ENCODE data around the gene DCX. TPM values are rescaled to one million over a fixed set of nuclear protein-coding genes. Genes with fewer than 3 reads are reported as not detected.

The DCX gene
- polyA plus RNA-seq, 6 donors from 2014 or later = not detected

DNA sequence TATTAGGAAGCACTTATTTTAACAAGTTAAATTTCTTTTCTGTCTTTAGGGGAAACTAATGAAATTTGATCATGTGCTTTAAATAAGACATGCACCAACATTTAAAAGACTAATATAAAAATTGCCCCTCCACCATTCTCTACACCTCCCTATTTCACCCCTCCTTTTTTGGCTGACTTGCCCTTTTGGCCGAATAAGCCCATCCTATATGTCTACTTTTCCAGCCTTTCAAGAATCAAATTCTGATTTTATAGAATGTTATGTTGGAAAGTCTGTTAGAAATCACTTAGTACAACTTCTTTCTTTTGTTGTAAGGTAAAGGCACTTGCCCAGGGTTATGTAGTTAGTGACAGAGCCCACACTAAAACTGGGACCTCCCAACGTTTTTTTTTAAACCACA lies 143.5 kb downstream of the DCX start:
- Mint-ChIP-seq H3K36me3 (no peaks in the 10 kb centered on the region), H3K27ac (no peak overlapping the region), H3K9me3 (peaks cover 0 to 4% (median 0%) of the 10 kb centered on the region in 7 donors), H3K4me3 (no peak overlapping the region), H3K27me3 (no peaks in the 10 kb centered on the region), H3K4me1 (no peaks in the 10 kb centered on the region)
- DNase-seq (no peak), ATAC-seq (ENCODE audit: low read depth in 2 of 2) (no peak)

DNA sequence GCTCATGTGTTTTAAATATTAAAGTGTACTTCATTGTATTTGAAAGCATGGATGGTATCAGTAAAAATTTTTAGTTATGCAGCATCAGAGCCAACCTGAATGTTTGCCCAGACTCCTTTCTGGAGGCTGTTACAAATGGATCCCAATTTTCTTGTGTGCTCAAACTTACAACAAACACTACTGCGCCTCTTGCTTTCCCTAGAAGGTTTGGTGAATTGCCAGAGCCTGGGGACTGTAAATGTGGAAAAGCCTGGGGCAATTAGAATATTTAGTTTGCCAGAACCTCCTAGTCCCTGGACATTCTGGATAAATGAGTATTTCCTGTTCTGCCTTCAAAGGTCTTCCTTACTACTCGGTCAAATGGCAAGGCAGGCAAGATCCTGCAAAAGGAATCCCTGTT lies 146.5 kb downstream of the DCX start:
- ATAC-seq (ENCODE audit: low read depth in 2 of 2) (no peak), DNase-seq (no peak)
- Mint-ChIP-seq H3K4me1 (no peaks in the 10 kb centered on the region), H3K27ac (no peak overlapping the region), H3K4me3 (no peak overlapping the region), H3K27me3 (peaks cover 0 to 6% (median 0%) of the 10 kb centered on the region in 3 donors), H3K9me3 (peaks cover 0 to 5% (median 0%) of the 10 kb centered on the region in 7 donors), H3K36me3 (no peaks in the 10 kb centered on the region)

DNA sequence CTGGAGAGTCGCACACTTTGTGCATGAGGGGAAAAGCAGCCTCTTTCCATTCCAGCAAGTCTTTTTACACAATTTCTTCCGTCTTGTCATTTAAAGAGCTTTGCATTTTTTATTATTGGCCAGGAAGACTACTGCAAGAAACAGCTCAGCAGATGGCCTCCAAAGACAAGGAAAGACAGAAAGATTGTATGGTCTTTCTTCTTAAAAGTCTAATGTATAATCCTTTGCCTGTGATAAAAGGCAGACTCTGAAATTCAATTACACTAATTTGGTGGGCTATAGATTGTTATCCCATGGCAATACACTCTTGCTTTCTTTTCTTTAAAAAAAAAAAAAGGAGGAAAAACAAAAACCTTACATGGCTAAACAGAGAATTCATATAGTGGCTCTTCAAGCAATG lies 147.6 kb downstream of the DCX start:
- Mint-ChIP-seq H3K4me1 (no peaks in the 10 kb centered on the region), H3K27me3 (peaks cover 0 to 14% (median 0%) of the 10 kb centered on the region in 3 donors), H3K36me3 (no peaks in the 10 kb centered on the region), H3K4me3 (no peak overlapping the region), H3K9me3 (peaks cover 0 to 5% (median 0%) of the 10 kb centered on the region in 7 donors), H3K27ac (no peak overlapping the region)
- ATAC-seq (ENCODE audit: low read depth in 2 of 2) (no peak), DNase-seq (no peak)

DNA sequence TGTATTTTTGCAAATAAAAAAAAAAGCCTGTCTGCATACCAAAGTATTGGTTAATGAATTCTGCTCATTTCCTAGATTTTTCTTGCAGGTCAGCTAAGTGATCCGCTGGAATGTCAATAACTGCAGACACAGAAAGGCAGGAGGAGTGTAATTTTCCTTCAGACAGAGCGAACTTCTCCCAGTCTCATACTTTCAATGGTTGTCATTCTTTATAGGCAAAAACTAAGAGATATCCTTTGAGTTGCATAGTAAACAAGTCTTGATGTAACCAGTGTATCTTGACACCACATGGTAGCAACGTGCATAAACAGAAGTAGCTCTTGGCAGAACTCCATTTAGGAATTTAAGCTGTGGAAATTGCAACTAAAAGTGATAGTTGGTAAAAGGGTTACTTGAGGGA lies 149.9 kb downstream of the DCX start:
- Mint-ChIP-seq H3K36me3 (no peaks in the 10 kb centered on the region), H3K9me3 (peaks cover 0 to 5% (median 0%) of the 10 kb centered on the region in 7 donors), H3K27me3 (peaks cover 0 to 16% (median 0%) of the 10 kb centered on the region in 3 donors), H3K4me1 (no peaks in the 10 kb centered on the region), H3K27ac (no peak overlapping the region), H3K4me3 (no peak overlapping the region)
- DNase-seq (no peak), ATAC-seq (ENCODE audit: low read depth in 2 of 2) (no peak)

DNA sequence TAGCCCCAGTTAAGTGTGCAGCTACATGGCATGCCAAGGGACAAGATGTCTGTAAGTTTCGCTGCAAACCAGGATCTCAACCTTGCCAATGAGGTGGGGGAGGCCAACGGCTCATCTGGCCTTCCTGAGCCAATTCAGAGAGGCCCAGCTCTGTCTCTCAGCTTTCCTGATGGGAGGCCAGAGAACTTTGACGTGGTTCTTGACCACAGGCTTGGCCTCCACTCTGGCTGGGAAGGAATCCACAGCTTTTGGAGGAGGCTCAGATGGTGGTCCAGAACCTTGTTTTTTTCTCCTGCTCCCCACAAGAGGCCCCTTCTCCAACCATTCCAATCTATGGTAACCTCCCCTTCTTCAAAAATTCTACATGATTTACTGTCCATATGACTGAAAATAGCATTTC lies 151.5 kb downstream of the DCX start:
- ATAC-seq (ENCODE audit: low read depth in 2 of 2) (no peak), DNase-seq (no peak)
- no peak overlapping the region for H3K4me3 Mint-ChIP-seq
- H3K27ac Mint-ChIP-seq = no peak overlapping the region
- H3K36me3 Mint-ChIP-seq = no peaks in the 10 kb centered on the region
- peaks cover 0 to 16% (median 0%) of the 10 kb centered on the region in 3 donors for H3K27me3 Mint-ChIP-seq
- no peaks in the 10 kb centered on the region for H3K4me1 Mint-ChIP-seq
- peaks cover 0 to 5% (median 0%) of the 10 kb centered on the region in 7 donors for H3K9me3 Mint-ChIP-seq

DNA sequence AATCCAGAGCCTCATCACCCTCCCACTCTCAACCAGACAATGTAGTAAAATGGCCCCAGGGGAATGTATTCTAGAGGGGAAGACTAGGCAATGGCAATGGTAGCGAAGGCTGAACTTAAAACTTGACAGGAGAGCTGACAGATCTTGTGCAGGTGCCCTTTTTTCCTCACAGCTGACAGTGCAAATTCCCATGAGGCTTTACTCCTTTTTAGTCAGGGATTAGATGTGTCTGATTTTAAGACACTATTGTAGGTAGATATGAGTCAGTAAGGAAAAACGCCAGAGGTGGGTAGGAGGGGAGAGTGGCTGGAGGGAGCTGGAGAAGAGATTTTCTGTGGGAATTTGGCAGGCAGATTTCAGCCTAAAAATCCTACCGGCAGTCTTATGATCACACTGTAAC lies 152.4 kb downstream of the DCX start:
- Mint-ChIP-seq H3K27me3 (peaks cover 0 to 16% (median 0%) of the 10 kb centered on the region in 3 donors), H3K27ac (no peak overlapping the region), H3K4me1 (no peaks in the 10 kb centered on the region), H3K36me3 (no peaks in the 10 kb centered on the region), H3K4me3 (no peak overlapping the region), H3K9me3 (peaks cover 0 to 5% (median 0%) of the 10 kb centered on the region in 7 donors)
- ATAC-seq (ENCODE audit: low read depth in 2 of 2) = no peak
- DNase-seq = no peak

DNA sequence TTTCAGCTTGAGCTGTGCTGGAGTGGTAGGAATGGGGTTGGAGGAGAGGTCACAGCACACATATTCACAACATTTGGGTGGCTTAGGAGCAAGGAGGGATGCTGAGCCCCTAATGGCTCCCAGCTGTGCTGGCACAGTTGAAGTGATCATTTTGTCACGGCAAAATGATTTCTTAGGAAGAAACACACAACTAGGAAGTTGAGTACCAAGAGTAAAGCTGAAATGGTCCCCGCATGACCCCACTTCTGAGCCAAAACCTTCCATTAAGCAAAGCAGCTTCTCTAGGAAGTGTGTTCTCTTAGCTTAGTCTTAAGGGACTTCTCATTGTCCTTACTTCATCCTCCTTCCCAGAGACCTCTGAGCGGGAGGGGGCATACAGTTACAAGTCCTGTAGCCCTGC lies 154.3 kb downstream of the DCX start:
- DNase-seq (no peak), ATAC-seq (ENCODE audit: low read depth in 2 of 2) (no peak)
- H3K4me3 Mint-ChIP-seq = no peak overlapping the region
- no peak overlapping the region for H3K27ac Mint-ChIP-seq
- H3K9me3 Mint-ChIP-seq = peaks cover 0 to 5% (median 3%) of the 10 kb centered on the region in 7 donors
- no peaks in the 10 kb centered on the region for H3K4me1 Mint-ChIP-seq
- H3K36me3 Mint-ChIP-seq = no peaks in the 10 kb centered on the region
- H3K27me3 Mint-ChIP-seq = peaks cover 0 to 16% (median 0%) of the 10 kb centered on the region in 3 donors

DNA sequence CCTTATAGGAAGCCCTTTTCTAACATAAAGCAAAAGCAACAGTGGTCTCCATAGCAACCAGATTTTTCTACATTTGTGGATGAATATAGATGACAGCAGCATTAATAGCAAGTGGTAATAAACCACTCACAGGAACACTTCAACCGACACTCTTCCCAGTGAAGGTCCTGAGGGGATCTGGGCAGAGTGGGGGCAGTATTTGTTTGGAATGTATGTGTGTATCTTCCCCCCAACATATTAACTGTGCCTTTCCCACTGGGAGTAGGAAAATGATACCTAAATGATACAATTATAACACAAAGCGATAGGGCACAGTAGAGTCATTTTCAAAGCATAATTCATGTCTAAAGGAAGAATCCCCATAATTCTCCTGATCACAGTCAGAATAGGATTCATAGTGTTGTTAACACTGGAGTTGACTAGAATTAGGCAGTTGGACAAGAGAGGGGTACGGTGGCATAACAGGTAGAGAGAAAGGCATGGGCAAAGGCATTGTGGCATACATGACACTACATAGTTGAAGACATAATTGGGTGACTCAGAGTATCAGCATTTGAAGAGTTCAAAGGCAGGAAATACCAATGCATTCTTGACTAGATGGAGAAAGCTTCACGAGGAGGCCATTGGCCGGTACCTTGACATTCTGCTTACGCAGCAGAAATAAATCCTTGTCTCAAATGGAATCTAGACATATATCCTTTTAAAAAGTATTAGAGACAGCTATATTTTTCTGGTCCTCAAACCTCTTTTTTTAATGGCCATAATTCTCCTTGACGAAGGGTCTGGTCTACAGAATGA lies 156.9 kb downstream of the DCX start:
- Mint-ChIP-seq H3K27me3 (peaks cover 0 to 13% (median 0%) of the 10 kb centered on the region in 3 donors), H3K9me3 (peaks cover 0 to 5% (median 3%) of the 10 kb centered on the region in 7 donors), H3K4me3 (no peak overlapping the region), H3K27ac (no peak overlapping the region), H3K36me3 (no peaks in the 10 kb centered on the region), H3K4me1 (no peaks in the 10 kb centered on the region)
- ATAC-seq (ENCODE audit: low read depth in 2 of 2) = no peak
- DNase-seq = no peak

DNA sequence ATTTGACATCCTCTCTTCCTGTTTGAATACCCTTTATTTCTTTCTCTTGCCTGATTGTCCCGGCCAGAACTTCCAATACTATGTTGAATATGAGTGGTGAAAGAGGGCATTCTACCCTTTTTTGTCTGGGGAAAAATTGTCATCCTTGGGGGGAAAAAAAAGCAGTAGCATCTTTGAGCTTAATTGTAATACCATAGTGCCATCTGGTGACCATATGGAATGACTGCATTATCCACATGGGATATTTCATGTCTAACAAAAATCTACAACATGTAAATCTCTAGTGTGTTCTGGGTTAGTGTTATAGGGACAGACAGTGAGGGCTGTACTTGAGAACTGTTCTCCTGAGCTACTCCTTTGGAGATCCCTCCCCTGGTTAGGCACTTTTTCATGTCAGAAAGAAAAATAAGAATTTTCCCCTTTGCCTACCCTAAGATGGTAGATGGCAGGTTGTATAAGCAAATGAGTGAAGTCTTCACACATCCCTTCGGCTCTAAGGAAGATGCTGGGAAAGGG lies 167.7 kb downstream of the DCX start:
- no peaks in the 10 kb centered on the region for H3K27me3 Mint-ChIP-seq
- no peaks in the 10 kb centered on the region for H3K4me1 Mint-ChIP-seq
- no peaks in the 10 kb centered on the region for H3K36me3 Mint-ChIP-seq
- H3K27ac Mint-ChIP-seq = no peak overlapping the region
- ATAC-seq (ENCODE audit: low read depth in 2 of 2) (no peak), DNase-seq (no peak)
- peaks cover 0 to 6% (median 0%) of the 10 kb centered on the region in 7 donors for H3K9me3 Mint-ChIP-seq
- no peak overlapping the region for H3K4me3 Mint-ChIP-seq

Other genes with a start within 250 kb of the DCX start
- not detected for gene CAPN6, start 141.7 kb downstream of the DCX start, polyA plus RNA-seq (ENCODE audit: low read depth in 6 of 6)
- not detected for gene SERTM2, start 99.5 kb upstream of the DCX start, polyA plus RNA-seq (ENCODE audit: low read depth in 6 of 6)

Measured in naive B cell (primary cell).